HUES48 (cell line): Measurements from ENCODE around the gene ERMP1.
"Not testable (repeated sequence)": the region's sequence is repeated elsewhere in the genome, so short reads cannot be mapped to it uniquely, and the experiment has no call there.

Experiments used
- H3K27ac ChIP-seq: one replicate; pipeline ENCODE4 v1.7.0; 2013; ENCODE audit warnings: low read depth, low read length, inconsistent platforms
- H3K27me3 ChIP-seq: 2 replicates; pipeline ENCODE4 v1.6.1; 2013; ENCODE audit warnings: mild to moderate bottlenecking, low read length; ENCODE audit not compliant: control insufficient read depth, insufficient read depth
- H3K36me3 ChIP-seq: 2 replicates; pipeline ENCODE4 v1.6.1; 2013; ENCODE audit warnings: low read length; ENCODE audit not compliant: control insufficient read depth, insufficient read depth
- H3K4me1 ChIP-seq: 2 replicates; pipeline ENCODE4 v1.6.1; 2013; ENCODE audit warnings: mild to moderate bottlenecking, low read length; ENCODE audit not compliant: control insufficient read depth, insufficient read depth
- H3K4me3 ChIP-seq: 2 replicates; pipeline ENCODE4 v1.5.1; 2013; ENCODE audit warnings: mild to moderate bottlenecking, low read depth, low read length
- H3K9ac ChIP-seq: 2 replicates; pipeline ENCODE4 v1.6.1; 2013; ENCODE audit warnings: mild to moderate bottlenecking, low read depth, low read length, moderate library complexity
- H3K9me3 ChIP-seq: 2 replicates; pipeline ENCODE4 v1.6.1; 2013; ENCODE audit warnings: low read length; ENCODE audit not compliant: control insufficient read depth, insufficient read depth

The ERMP1 gene

GRCh38 chr9:5796298-5796697 is 36.6 kb downstream of the ERMP1 start:
- Histone ChIP-seq H3K27ac (no peak overlapping the region), H3K9ac (no peak overlapping the region), H3K36me3 (peaks cover 4% of the 10 kb centered on the region; the same call in 1 of the 2 replicates), H3K4me1 (no peaks in the 10 kb centered on the region), H3K9me3 (no peaks in the 10 kb centered on the region), H3K4me3 (no peak overlapping the region), H3K27me3 (no peaks in the 10 kb centered on the region)

- H3K27me3 ChIP-seq, result no peaks in the 10 kb centered on the region
- H3K9me3 ChIP-seq, result no peaks in the 10 kb centered on the region
- no peaks in the 10 kb centered on the region for H3K4me1 ChIP-seq
- H3K36me3 ChIP-seq, result peaks cover 13% of the 10 kb centered on the region; the same call in 1 of the 2 replicates
- H3K27ac ChIP-seq, result no peak overlapping the region
- no peak overlapping the region for H3K9ac ChIP-seq
- H3K4me3 ChIP-seq, result no peak overlapping the region
Observed at GRCh38 chr9:5793812-5794211, 39.1 kb downstream of the ERMP1 start.

- no peaks in the 10 kb centered on the region for H3K9me3 ChIP-seq
- no peak overlapping the region for H3K4me3 ChIP-seq
- H3K4me1 ChIP-seq, result no peaks in the 10 kb centered on the region
- peaks cover 18% of the 10 kb centered on the region for H3K36me3 ChIP-seq
- H3K27me3 ChIP-seq, result no peaks in the 10 kb centered on the region
- no peak overlapping the region for H3K9ac ChIP-seq
- no peak overlapping the region for H3K27ac ChIP-seq
Observed at GRCh38 chr9:5791870-5792269, 41.0 kb downstream of the ERMP1 start.

- Histone ChIP-seq H3K27ac (no peak overlapping the region), H3K4me1 (no peaks in the 10 kb centered on the region), H3K9ac (no peak overlapping the region), H3K4me3 (no peak overlapping the region), H3K36me3 (peaks cover 27% of the 10 kb centered on the region), H3K9me3 (no peaks in the 10 kb centered on the region), H3K27me3 (no peaks in the 10 kb centered on the region)
Observed at GRCh38 chr9:5790923-5791322, 42.0 kb downstream of the ERMP1 start.

GRCh38 chr9:5789489-5789888 is 43.4 kb downstream of the ERMP1 start:
- Histone ChIP-seq H3K4me1 (peaks cover 4% of the 10 kb centered on the region), H3K27ac (no peak overlapping the region), H3K36me3 (peaks cover 34% of the 10 kb centered on the region), H3K27me3 (no peaks in the 10 kb centered on the region), H3K4me3 (no peak overlapping the region), H3K9me3 (no peaks in the 10 kb centered on the region), H3K9ac (no peak overlapping the region)

GRCh38 chr9:5787759-5788302 is 45.1 kb downstream of the ERMP1 start:
- Histone ChIP-seq H3K27me3 (no peaks in the 10 kb centered on the region), H3K4me1 (peaks cover 8% of the 10 kb centered on the region), H3K9me3 (0 out of 2 replicates have a peak, but pooled peaks cover 2% of the 10 kb centered on the region), H3K27ac (no peak overlapping the region), H3K9ac (no peak overlapping the region), H3K36me3 (peaks cover 34% of the 10 kb centered on the region), H3K4me3 (no peak overlapping the region)

GRCh38 chr9:5787220-5787619 is 45.7 kb downstream of the ERMP1 start:
- Histone ChIP-seq H3K27ac (no peak overlapping the region), H3K4me3 (no peak overlapping the region), H3K9me3 (peaks cover 5% of the 10 kb centered on the region; the same call in 1 of the 2 replicates), H3K36me3 (peaks cover 34% of the 10 kb centered on the region), H3K27me3 (no peaks in the 10 kb centered on the region), H3K9ac (no peak overlapping the region), H3K4me1 (peaks cover 8% of the 10 kb centered on the region)

GRCh38 chr9:5786370-5787127 is 46.4 kb downstream of the ERMP1 start:
- peaks cover 8% of the 10 kb centered on the region; the same call in 1 of the 2 replicates for H3K9me3 ChIP-seq
- H3K36me3 ChIP-seq, result peaks cover 33% of the 10 kb centered on the region
- H3K27me3 ChIP-seq, result no peaks in the 10 kb centered on the region
- no peak overlapping the region for H3K9ac ChIP-seq
- H3K4me1 ChIP-seq, result peaks cover 8% of the 10 kb centered on the region
- H3K4me3 ChIP-seq, result no peak overlapping the region
- no peak overlapping the region for H3K27ac ChIP-seq

- Histone ChIP-seq H3K27me3 (no peaks in the 10 kb centered on the region), H3K27ac (peak overlapping the region; percentile 56), H3K9ac (no peak overlapping the region), H3K4me1 (peaks cover 8% of the 10 kb centered on the region), H3K9me3 (peaks cover 18% of the 10 kb centered on the region), H3K36me3 (peaks cover 36% of the 10 kb centered on the region), H3K4me3 (no peak overlapping the region)
Observed at GRCh38 chr9:5784526-5785315, 48.2 kb downstream of the ERMP1 start.

- Histone ChIP-seq H3K4me1 (peaks cover 8% of the 10 kb centered on the region), H3K36me3 (peaks cover 39% of the 10 kb centered on the region), H3K27ac (peak overlapping the region; percentile 56), H3K27me3 (no peaks in the 10 kb centered on the region), H3K9ac (no peak overlapping the region), H3K4me3 (no peak overlapping the region), H3K9me3 (peaks cover 26% of the 10 kb centered on the region)
Observed at GRCh38 chr9:5783982-5784381, 48.9 kb downstream of the ERMP1 start.

GRCh38 chr9:5783420-5783819 is 49.5 kb downstream of the ERMP1 start:
- H3K4me3 ChIP-seq, H3K27ac ChIP-seq, H3K27me3 ChIP-seq, H3K4me1 ChIP-seq, H3K9ac ChIP-seq: not testable (repeated sequence)
- Histone ChIP-seq H3K36me3 (peaks cover 45% of the 10 kb centered on the region), H3K9me3 (peaks cover 31% of the 10 kb centered on the region)
